Smooth muscle cell (in vitro differentiated cells): Measurements from ENCODE around the gene SPRR1A. TPM values are rescaled to one million over a fixed set of nuclear protein-coding genes. Genes with fewer than 3 reads are reported as not detected.

ENCODE experiments used
- DNase-seq: peaks from one replicate; lab custom pipeline; 2025; ENCODE audit not compliant: unreplicated experiment; lab: John Stamatoyannopoulos, UW
- H2AFZ ChIP-seq: fragments of 200-600 bp; sonication (generic); 2 replicates; pipeline ENCODE4 v1.6.0; 2016; ENCODE audit warnings: antibody characterized with exemption, low read depth, mild to moderate bottlenecking
- H3F3A ChIP-seq: fragments of 200-600 bp; sonication (generic); 2 replicates; pipeline ENCODE4 v1.6.0; 2017; ENCODE audit warnings: antibody characterized with exemption, low read depth
- H3K27ac ChIP-seq: fragments of 200-600 bp; sonication (generic); 2 replicates; pipeline ENCODE4 v1.5.1; 2016; ENCODE audit warnings: low read depth, mild to moderate bottlenecking
- H3K27me3 ChIP-seq: fragments of 200-600 bp; sonication (generic); 2 replicates; pipeline ENCODE4 v1.6.1; 2016; ENCODE audit warnings: low read depth, mild to moderate bottlenecking
- H3K36me3 ChIP-seq: fragments of 200-600 bp; sonication (generic); 2 replicates; pipeline ENCODE4 v1.5.1; 2016; ENCODE audit warnings: low read depth
- H3K4me1 ChIP-seq: fragments of 200-600 bp; sonication (generic); 2 replicates; pipeline ENCODE4 v1.5.1; 2016; ENCODE audit warnings: low read depth
- H3K4me2 ChIP-seq: fragments of 200-600 bp; sonication (generic); 2 replicates; pipeline ENCODE4 v1.6.0; 2016; ENCODE audit warnings: mild to moderate bottlenecking
- H3K4me3 ChIP-seq: fragments of 200-600 bp; sonication (generic); 2 replicates; pipeline ENCODE4 v1.5.1; 2016; ENCODE audit warnings: mild to moderate bottlenecking
- H3K79me2 ChIP-seq: fragments of 200-600 bp; sonication (generic); 2 replicates; pipeline ENCODE4 v1.6.0; 2016; ENCODE audit warnings: low read depth, mild to moderate bottlenecking
- H3K9ac ChIP-seq: fragments of 200-600 bp; sonication (generic); 2 replicates; pipeline ENCODE4 v1.6.0; 2016; ENCODE audit warnings: low read depth
- H3K9me3 ChIP-seq: fragments of 200-600 bp; sonication (generic); replicated peaks from 2 replicates; pipeline ENCODE4 v1.5.1; 2016; ENCODE audit warnings: low read depth
- H4K20me1 ChIP-seq: fragments of 200-600 bp; sonication (generic); 2 replicates; pipeline ENCODE4 v1.6.0; 2016; ENCODE audit warnings: low read depth
- CTCF ChIP-seq: fragments of 200-600 bp; sonication (generic); IDR thresholded peaks from 2 replicates; pipeline ENCODE4 v1.5.1; 2017; ENCODE audit warnings: borderline replicate concordance, mild to moderate bottlenecking, antibody characterized with exemption; ENCODE audit not compliant: insufficient read depth, poor library complexity, severe bottlenecking
- WGBS: methylation state at CpG from one replicate; pipeline ENCODE4 v1.1.7; 2016; ENCODE audit warnings: low lambda C conversion rate; 5-methylcytosine and 5-hydroxymethylcytosine counted together
- polyA plus RNA-seq: library from polyadenylated mRNA; unstranded; fragments of >200 nt; fragmentation: Nextera tagmentation; extraction: Ambion mirVana; gene quantifications from 2 replicates; pipeline ENCODE4 v1.2.1, GENCODE V29; 2016
- total RNA-seq: library from RNA; depleted of rRNA; stranded (reverse); fragments of >200 nt; gene quantifications from 2 replicates; pipeline ENCODE4 v1.2.3, GENCODE V29; 2014

SPRR1A gene
- total and polyA plus RNA-seq, 2 experiments from 2014 or later = 18.0 TPM; not detected in 1

- Histone ChIP-seq H2AFZ (no peak overlapping the region), H3K36me3 (no peaks in the 10 kb centered on the region), H3F3A (no peaks in the 10 kb centered on the region), H3K9ac (no peak overlapping the region), H3K79me2 (no peaks in the 10 kb centered on the region), H4K20me1 (no peaks in the 10 kb centered on the region), H3K27ac (no peak overlapping the region), H3K9me3 (no peaks in the 10 kb centered on the region), H3K4me3 (no peak overlapping the region), H3K27me3 (no peaks in the 10 kb centered on the region), H3K4me2 (no peak overlapping the region), H3K4me1 (no peaks in the 10 kb centered on the region)
- WGBS = 70% methylated on average over 10 of the region's 10 CpGs
- no peak for DNase-seq
- TF ChIP-seq CTCF = no peak
Observed at GRCh38 chr1:152960452-152961044, 23.3 kb upstream of the SPRR1A start.

- Histone ChIP-seq H3K79me2 (no peaks in the 10 kb centered on the region), H3K4me3 (no peak overlapping the region), H4K20me1 (no peaks in the 10 kb centered on the region), H3K9me3 (no peaks in the 10 kb centered on the region), H3K27me3 (no peaks in the 10 kb centered on the region), H3K4me2 (no peak overlapping the region), H3K9ac (no peak overlapping the region), H3F3A (no peaks in the 10 kb centered on the region), H3K27ac (no peak overlapping the region), H3K36me3 (no peaks in the 10 kb centered on the region), H2AFZ (no peak overlapping the region), H3K4me1 (no peaks in the 10 kb centered on the region)
- no peak for DNase-seq
- TF ChIP-seq CTCF = no peak
- WGBS = 85% methylated on average over 7 of the region's 7 CpGs
Observed at GRCh38 chr1:152961226-152961891, 22.5 kb upstream of the SPRR1A start.

- Histone ChIP-seq H3K4me1 (no peaks in the 10 kb centered on the region), H3K4me2 (no peak overlapping the region), H3K36me3 (no peaks in the 10 kb centered on the region), H3F3A (no peaks in the 10 kb centered on the region), H3K27ac (no peak overlapping the region), H3K4me3 (no peak overlapping the region), H3K79me2 (no peaks in the 10 kb centered on the region), H3K9ac (no peak overlapping the region), H4K20me1 (no peaks in the 10 kb centered on the region), H3K9me3 (no peaks in the 10 kb centered on the region), H3K27me3 (no peaks in the 10 kb centered on the region), H2AFZ (no peak overlapping the region)
- 56% methylated on average over 2 of the region's 2 CpGs for WGBS
- DNase-seq = no peak
- TF ChIP-seq CTCF = no peak
Observed at GRCh38 chr1:152962876-152963415, 20.9 kb upstream of the SPRR1A start.

- H2AFZ ChIP-seq = no peak overlapping the region
- H3K36me3 ChIP-seq = no peaks in the 10 kb centered on the region
- no peaks in the 10 kb centered on the region for H3F3A ChIP-seq
- DNase-seq = no peak
- 40% methylated on average over 1 of the region's 1 CpG for WGBS
- no peaks in the 10 kb centered on the region for H4K20me1 ChIP-seq
- no peak overlapping the region for H3K4me2 ChIP-seq
- H3K27me3 ChIP-seq = no peaks in the 10 kb centered on the region
- no peak overlapping the region for H3K9ac ChIP-seq
- H3K4me3 ChIP-seq = no peak overlapping the region
- no peaks in the 10 kb centered on the region for H3K4me1 ChIP-seq
- no peaks in the 10 kb centered on the region for H3K9me3 ChIP-seq
- TF ChIP-seq CTCF = no peak
- H3K27ac ChIP-seq = no peak overlapping the region
- H3K79me2 ChIP-seq = no peaks in the 10 kb centered on the region
Observed at GRCh38 chr1:152964536-152964935, 19.3 kb upstream of the SPRR1A start.
